GM15510 (cell line): ENCODE data around the gene HEMGN.

Experiments used
- POLR2A ChIP-seq: IDR thresholded peaks from 3 replicates; pipeline ENCODE4 v1.6.1; 2011; ENCODE audit warnings: borderline replicate concordance; ENCODE audit not compliant: insufficient read length; ENCODE audit errors: extremely low read depth

Gene HEMGN

DNA sequence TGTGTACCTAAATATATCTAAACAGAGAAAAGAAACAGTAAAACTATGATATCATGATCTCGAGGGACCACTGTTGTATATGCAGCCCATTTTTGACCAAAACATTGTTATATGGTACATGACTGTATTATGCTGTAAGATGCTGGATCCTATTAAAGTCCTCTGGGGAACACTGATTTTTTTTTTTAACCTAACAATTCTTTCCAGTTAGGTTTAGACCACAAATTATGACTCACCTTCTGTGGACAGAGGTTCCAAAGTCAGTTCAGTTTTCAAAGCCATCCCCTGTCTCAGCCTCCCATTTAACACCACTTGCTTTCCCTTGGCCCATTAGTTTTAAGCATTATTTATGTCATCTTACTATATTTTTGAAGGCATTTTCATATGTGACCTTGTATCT lies 42.8 kb downstream of the HEMGN start:
- no peak for TF ChIP-seq POLR2A

DNA sequence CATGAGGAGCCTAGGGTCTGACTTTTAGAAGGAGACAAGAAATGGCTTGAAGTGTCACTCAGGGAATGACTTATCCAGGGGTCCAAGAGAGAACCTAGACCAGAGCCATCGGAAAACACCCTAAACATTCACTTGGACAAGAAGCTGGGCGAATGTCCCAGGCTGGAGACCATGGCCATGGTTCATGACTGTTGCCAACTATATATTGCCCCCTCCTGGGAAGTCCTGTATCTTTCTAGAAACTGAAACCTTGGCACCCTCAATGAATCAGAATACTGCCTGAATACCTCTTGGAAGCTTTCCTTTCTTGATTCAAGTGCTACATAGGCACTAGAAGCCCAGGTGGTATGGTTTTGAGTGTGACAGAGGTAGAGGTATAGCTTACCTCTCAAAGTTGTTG lies 45.6 kb downstream of the HEMGN start:
- TF ChIP-seq POLR2A: no peak

DNA sequence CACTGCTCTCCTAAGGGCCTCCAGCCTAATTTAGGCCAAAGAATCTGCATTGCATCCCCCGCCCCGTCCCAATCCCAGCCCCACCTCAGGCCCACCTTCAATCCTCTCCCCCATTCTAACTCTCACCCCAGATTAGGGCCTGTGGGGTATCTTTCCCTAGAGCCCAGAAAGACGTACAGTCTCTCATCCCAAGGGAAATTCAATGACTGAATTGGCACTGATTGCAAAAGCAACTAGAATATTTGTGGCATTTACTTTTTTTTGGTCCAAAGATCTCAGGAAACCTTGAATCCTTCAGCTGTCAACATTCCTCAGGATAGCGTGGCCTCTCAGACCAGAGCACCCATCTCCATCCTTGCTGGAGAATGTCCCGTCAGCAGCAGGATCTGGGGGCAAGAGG lies 46.2 kb downstream of the HEMGN start:
- TF ChIP-seq POLR2A: no peak

DNA sequence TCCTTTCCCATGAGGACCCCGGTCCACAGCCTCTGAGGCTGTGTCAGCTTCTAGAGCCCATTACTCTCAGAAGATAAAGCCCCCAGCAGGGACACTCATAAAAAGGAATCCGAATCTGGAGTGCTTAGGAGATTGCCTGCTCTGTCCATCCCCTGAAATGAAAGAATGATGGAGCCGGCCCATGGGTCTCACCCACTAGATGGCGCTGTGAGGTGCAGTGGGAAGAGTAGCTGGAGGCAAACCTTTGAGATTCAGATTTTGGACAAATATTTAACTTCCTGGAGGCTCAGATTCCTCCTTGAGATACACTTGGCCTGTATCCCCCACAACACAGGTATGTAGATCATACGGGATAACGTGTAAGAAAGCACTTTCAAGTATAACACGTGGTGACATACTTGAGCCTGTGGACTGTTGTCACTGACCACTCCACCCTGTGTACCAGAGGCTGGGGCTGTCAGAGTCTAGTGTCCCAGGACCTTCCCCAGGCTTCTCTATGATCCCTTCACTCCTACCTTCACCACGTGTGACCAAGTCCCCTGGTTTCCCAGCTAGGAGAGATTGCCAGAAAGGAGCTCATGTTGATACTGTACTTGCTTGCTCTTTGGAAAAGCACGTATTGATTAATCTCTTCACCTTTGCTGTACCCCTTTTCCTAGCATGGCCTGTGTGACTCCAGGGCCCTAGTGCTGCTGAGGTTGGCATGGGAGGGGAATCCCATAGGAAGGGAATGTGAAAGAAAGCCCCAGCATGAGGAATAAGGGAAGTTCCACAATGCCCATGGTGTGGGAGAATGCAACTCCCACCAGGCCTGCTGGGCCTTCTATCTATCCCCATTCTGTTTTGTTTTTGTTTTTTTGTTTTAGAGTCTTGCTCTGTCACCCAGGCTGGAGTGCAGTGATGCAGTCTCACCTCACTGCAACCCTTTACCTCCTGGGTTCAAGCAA lies 47.8 kb downstream of the HEMGN start:
- TF ChIP-seq POLR2A: no peak

DNA sequence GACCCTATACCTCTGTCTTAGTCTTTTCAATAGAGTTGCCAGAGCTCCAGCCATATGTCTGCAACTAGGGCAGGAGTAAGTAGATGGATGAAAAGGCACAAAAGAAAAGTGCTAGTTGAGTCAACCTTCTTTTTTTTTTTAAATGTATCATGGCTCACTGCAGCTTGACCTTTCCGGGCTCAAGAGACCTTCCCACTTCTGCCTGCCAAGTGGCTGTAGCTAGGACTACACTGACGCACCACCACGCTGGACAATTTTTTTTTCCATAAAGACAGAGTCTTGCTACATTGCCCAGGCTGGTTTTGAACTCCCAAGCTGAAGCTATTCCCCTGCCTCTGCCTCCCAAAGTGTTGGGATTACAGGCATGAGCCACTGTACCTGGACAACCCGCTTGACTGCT lies 57.6 kb downstream of the HEMGN start:
- TF ChIP-seq POLR2A: no peak
